RPMI8226 (cell line): ENCODE measurements around the gene CD300LF.

Experiments used
- DNase-seq: peaks from one replicate; pipeline ENCODE4 v3.0.0-alpha.2; 2015

Gene CD300LF

DNA sequence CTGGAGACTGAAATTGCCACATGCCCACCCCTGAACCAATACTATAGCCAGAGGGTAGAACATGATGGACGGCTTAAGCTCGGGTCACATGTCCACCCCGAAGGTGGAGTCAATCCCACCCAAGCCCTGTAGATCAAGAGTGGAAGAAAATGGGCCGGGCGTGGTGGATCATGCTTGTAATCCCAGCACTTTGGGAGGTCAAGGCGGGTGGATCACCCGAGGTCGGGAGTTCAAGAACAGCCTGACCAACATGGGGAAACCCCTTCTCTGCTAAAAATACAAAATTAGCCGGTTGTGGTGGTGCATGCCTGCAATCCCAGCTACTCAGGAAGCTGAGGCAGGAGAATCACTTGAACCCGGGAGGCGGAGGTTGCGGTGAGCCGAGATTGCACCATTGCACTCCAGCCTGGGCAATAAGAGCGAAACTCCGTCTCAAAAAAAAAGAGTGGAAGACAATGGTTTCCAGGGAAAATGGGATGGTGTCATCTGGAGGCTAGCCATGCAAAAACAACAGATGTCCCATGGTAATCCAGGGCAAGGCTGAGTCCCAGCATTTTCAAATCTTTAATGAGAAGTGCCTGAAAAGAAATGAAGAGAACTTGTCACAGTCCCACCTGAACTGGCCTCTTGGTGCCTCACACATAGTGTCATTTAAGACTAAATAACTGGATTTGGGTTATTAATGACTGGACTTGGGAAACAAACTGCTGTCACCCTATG, 30.1 kb downstream of the CD300LF start:
- no peak for DNase-seq

DNA sequence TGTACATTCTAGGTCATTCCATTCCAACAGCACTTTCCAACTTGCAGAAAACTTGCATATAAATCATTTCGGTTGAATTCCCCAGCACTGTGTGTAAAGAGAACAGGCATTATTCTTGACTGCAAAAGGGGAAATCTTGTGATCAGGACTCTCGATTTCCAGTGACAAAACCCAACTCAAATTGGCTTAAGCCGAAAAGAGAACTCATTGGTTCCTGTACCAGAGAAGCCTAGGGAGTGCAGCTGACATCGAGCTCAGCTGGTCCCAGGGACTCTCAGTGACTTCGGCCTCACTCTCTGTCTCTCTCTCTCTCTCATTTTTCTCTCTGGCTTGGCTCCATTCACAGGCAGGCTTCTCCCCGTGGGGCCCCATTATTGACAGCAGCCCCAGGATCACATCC, 30.7 kb downstream of the CD300LF start:
- DNase-seq = no peak

DNA sequence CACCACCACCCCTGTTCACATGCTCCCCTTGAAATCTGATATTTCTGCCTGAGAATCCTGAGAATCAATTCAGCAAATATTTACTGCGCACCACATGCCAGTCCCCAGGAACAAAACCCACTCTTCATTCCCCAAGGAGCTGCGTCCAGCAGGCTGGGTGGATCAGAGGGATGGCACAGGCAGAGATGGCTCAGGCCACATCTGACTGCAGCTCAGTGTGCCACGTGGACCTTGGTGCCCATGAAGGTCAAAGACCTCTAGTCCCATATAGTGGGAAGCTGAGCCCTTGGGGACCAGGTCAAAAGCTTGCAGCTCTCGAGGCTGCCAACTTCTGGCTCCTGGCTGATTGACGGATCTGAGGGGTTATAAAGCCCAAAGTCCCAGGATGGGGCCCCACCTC, 31.8 kb downstream of the CD300LF start:
- no peak for DNase-seq

DNA sequence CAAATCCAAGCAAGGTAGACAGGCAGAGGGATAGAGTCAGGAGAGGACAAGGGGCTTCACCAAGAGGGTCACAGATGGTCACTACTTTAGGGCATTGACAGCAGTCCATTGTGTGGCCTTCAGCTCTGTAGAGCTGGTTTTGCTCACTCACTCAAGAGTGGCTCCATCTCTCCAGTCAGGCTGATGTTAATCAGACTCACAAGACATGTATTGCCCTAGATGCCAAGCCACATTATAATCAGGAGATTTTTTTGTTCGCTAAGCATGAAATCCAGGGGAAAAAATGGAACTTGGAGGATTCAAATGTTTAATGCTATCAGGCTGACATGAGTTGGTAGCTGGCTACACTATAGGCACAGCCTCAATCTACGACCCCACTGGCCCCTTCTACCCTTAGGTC, 32.5 kb downstream of the CD300LF start:
- DNase-seq = no peak

DNA sequence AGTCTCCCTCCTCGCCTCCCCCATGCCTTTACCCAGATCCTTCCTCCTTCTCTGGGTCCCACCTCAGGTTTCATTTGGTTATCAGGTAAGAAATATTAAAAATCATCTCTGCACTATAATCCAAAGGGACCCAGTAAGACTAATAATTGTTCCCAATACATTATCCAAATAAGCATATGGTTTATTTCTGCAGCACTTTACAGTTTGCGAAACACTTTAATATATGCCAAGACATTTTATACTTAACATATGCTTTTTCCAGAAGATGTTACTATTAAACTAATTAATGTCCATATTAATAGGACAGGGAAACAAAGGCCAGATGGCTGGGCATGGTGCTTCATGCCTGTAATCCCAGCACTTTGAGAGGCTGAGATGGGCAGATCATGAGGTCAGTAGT, 33.3 kb downstream of the CD300LF start:
- no peak for DNase-seq

DNA sequence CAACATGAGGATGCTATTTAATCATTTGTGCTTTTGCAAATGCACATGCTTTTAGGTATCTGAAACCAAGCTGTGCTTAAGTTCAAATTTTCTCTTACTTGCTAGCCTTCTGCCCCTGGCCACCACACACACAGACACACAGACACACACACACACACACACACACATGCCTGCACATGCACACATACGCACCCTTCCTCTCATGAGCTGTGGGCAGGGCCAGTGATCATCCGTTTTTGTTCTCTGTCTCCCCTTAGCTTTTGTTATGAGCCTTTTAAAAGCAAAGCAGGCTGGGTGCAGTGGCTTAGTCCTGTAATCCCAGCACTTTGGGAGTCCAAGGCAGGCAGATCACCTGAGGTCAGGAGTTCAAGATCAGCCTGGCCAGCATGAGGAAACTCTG, 34.2 kb downstream of the CD300LF start:
- DNase-seq = peak; percentile 26

DNA sequence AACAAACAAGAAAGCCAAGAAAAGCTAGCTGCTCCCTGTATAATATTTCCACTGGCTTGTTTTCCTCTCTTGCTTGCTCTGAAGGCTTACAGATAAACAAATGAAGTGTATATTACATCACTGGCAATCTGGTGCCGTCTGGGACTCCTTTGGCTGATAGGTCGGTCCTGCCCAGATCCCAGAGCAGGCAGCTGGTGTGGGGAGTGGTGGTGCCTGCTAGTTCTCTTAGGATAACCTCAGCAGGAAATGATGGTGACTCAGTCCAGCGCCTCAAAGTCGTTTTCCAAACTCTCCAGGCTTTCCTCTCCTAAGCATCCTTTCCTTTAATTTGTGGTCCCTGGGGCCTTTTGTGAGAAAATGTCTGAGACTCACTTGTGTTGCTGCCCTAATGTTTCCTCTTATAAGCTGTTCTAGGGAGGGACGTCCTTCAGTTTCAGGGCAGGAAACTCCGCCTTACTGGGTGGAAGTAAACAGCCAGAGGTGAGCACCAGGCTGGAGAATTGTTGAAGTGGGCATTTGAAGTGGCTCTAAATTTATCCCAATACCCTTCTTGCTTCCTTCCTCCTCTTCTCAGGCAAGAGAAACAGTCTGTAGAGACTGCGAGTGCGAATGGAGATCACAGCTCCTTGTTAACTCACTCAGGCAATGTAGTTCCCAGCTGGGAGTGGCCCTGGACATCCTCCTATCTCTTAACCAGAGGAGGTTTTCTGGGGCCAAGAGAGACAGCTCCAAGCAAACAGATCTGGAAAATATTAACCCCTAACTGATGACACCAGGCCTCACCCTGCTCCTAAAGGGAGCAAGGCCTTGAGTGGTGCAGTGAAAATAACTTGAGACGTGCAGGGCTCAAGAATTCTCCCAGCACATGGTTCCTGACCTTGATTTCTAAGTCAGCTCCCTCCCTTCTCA, 34.9 kb downstream of the CD300LF start:
- peak; percentile 41 for DNase-seq

DNA sequence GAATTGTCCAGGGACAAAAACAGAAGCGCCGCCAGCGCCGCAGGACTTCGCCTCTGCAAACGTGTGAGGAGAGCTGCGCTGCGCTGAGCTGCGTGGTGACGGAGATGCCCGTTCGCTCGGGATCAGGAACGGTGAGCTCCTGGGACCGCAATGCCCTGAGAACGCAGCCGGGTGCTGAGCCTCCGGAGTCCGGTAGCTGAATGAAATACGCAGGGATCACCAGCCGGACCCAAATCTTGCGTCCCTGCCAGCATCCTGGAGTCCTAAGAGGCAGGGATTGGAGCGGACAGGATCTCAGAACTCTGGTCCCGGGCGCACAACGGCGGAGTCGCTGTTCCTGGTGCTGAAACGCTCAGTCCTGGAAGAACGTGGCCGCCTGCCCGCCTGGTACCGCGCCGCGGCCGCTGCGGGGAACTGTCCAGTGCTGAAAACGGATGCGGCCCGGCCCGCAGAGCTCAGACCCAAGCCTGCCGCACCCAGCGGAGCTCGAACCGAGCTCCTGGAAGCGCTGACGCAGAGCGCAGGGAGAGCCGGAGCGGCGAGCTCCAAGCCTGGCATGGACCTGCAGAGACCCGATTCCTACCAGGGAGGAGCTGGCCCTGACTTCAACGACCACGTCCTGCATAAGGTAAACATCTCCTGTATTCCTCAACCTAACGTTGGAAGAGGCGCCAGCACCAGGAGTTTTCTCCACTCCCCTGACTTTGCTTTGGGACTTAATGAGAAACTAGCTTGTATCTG, 41.5 kb downstream of the CD300LF start:
- peak; percentile 73 for DNase-seq

DNA sequence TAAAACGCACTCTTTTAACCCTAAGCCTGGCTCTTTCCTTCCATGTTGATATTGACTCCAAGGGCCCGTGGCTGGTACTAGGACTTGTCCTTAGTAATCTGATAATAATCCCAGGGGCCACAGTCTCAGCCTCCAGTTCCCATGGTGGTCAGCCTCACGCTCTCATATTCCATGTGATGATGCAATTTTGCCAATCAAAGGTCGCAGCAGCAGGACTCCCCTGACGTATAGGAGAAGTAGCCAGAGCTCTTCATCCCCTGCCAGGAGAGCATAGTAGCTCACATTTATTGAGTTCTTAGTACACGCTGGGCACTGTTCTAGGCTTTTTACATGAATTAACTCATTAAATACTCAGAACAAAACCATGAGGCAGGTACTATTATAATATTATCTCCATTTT, 42.4 kb downstream of the CD300LF start:
- DNase-seq = no peak

DNA sequence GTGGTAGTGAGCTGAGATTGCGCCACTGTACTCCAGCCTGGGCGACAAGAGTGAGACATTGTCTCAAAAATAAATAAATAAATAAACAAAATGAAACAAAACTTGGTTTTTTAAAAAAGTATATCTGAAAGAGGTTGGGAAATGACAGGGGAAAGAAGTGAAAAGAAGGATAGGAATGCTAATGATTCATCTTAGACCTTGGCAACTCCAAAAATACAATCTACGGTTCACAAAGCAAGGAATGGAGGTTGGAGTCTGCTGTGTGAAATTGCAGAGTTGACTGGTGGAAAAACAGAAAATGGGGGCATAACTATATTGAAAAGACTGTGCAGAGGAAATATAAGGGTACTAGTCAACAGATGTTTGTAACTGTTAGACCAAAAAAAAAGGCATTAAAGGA, 49.2 kb downstream of the CD300LF start:
- DNase-seq = no peak

DNA sequence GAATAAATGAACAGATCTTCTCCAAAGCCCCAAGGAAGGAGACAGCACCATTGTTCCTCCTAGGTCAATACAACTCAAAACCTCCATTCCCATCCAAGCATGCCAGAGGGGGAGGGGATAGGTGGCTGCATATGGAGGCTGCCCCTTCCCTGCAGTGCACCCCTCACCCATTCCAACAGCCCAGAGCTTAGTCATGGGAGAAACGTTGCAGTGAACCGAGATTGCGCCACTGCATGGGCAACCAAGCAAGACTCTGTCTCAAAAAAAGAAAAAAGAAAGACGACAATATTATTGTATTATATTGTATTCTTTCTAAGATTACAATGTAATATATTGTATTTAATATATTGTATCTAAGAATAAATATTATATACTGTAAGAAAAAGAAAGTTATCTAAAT, 52.8 kb downstream of the CD300LF start:
- no peak for DNase-seq

DNA sequence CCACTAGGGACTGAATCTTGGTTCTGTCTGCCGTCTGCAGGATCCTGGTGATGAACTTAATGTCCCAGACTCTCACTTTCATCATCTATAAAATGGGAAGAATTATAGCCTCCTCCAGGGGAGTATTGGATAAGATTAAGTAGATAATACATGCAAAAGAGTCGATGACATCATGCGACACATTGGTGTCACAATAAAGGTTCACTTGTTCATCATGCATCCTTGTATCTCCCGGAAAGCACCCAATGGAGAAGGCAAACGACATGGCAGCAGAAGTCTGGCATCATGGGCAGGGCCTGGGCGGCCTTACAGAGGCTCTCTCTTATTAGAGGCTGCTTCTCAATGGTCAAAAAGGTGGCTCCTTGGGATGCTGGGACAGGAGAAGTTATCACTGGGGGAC, 54.1 kb downstream of the CD300LF start:
- no peak for DNase-seq

DNA sequence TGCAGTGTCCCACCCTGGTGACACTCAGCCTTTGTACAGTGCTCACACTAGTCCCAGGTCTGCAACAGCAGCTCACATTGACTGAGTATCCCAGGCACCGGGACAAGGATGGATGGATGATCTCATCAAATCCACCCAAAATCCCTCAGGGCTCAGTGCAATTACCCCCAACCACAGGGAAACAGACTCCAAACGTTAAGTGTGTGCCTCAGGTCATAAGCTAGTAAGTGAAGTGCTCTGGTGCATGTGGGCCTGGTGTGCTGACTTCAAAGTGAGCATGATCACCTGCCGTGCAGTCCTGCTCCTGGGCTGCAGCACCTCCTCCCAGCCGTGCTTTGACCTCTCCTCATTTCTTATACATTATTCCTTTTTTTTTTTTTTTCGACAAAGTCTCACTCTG, 58.0 kb downstream of the CD300LF start:
- no peak for DNase-seq

DNA sequence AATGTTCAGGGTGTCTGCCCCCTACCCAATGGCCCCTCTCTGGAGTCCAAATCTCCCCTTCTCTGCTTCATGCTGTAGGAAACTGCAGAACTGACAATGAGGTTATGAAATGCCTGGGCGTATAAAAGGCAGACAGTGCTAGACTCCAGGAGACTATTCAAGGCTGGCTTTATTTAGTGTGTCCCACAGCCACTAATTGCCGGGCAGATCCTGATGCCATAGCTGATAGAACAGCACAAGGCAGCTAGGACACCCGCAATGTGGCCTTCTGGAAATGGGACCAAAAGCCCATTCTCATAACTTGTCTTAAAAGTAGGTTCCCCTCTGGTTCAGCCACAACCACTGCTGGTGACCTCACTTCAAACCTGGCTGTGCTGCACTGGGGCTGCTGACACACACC, 60.7 kb downstream of the CD300LF start:
- DNase-seq = no peak

DNA sequence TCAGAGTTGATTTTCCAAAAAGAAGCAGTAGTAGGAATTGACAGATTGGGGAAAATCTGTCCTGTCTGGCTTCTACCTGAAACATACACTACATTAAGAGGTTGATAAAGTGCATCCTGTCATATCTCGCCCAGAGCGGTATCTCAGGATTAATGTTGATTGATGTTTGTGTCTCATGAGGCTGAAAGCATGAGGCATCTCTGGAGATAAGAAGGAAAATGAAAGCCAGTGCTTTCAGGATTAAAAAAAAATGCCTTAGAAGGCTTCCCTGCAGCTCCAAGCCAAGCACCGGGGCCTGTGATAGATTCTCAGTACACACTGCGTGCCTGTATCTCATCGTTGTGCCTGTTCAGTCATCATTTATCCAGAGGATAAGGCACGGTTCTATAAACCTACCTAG, 62.8 kb downstream of the CD300LF start:
- DNase-seq = no peak

DNA sequence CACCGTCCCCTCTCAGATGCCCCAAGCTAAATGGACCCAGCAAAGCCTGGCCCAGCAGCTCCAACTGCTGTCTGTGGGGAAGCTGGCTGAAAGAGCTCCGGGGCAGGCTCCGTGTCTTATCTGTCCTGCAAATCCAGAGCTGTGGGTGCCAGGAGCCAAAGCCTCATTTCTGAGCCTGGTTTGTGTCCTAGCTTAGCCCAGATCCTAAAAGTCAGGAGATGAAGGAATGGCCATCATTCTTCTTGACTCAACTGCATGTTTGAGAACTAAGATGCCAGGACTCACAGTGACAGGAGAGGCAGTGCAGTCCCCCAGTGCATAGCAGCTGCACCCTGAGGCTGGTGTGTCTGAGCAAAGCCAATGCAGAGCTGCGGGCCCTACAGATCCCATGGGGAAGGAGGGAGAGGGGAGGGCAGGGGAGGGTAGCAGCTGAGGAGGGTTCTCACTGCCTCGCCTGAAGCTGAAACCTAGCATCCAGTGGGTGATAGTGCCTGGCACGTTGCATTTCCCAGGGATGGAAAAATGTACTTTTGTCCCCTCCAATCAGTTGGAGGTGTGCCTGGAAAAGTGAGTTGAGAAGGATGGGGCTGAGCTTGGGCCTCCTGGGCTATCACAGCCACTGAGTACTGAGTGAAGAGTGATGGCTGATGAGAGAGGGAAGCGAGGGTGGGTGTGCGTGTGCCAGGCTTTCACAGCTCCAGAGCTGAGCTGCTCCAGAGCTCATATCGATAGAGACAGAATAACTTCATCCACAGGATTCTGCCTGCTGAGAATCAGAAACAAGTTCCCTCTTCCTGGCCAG, 64.7 kb downstream of the CD300LF start:
- DNase-seq = no peak

DNA sequence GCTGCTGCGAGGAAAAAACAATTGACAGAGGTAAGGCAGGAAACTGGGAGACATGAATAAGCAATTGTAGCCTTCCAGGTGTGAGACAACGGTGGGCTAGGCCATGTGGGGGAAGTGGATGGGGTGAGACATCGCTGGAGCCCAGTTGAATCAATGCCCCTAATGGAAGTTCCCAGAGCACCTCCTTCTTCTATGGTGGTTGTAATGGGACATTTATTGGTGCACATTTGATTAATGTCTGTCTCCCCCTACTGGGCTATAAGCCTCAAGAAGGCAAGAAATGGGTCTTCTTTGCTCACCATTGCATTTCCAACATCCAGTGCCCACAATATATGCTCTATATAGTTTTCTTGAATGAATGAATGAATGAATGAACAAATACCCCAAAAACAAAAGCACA, 66.5 kb downstream of the CD300LF start:
- DNase-seq = peak; percentile 61

DNA sequence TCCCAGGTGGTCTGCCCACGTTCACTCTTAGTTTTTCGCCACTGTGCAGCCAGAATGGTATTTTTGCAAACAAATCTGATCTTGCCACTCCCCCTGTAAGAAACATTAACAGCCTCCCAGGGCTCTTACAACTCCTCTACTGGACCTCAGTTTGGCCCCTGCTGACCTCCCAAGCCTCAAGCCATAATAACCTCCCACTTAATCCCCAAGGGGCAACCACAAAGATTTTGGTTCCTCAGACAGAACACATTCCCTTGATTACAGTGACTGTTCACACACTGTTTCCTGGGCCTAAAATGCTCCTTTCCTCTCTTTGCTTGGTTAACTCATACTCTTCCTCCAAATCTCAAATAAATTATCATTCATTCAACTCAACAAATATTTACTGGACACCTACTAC, 67.7 kb downstream of the CD300LF start:
- DNase-seq = no peak

DNA sequence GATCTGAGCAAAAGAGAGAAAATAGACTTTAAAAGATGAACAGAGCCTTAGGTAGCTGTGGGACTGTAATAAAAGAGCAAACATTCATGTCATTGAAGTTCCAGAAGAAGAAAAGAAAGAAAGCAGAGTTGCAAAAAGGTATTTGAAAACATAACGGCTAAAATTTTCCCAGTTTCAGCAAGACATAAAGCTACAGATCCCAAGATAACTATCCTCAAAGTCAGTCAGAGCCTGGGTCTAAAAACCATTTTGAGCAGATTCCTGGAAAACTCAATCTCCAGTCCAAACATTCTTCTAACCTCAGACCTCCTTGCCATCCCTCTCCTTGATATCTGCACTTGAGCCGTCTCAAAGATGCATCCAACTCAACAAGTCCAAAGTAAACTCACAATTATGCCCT, 68.3 kb downstream of the CD300LF start:
- no peak for DNase-seq
